Activated T-cell treated with anti-CD3 and anti-CD28 coated beads, Interleukin-2, amount 50 U/mL, for 1 hour (primary cell): ENCODE data around the gene CCDC6.
"Not testable (repeated sequence)": the region's sequence is repeated elsewhere in the genome, so short reads cannot be mapped to it uniquely, and the experiment has no call there.

ENCODE experiments used
- DNase-seq: peaks from one replicate; pipeline ENCODE4 v3.0.0-alpha.2; 2020

Gene CCDC6

GRCh38 chr10:59906417-59907202 is at the start of gene CCDC6:
TSS of gene CCDC6 (minus strand) at chr10:59906556. CDS start at chr10:59906424, 132 bp downstream.
- DNase-seq = peak; percentile 94

GRCh38 chr10:59954296-59954695 is 47.9 kb upstream of the CCDC6 start:
- no peak for DNase-seq

- DNase-seq = not testable (repeated sequence)
Observed at GRCh38 chr10:59953711-59954110, 47.4 kb upstream of the CCDC6 start.

- DNase-seq = no peak
Observed at GRCh38 chr10:59950105-59950504, 43.7 kb upstream of the CCDC6 start.

GRCh38 chr10:59949608-59950007 is 43.3 kb upstream of the CCDC6 start:
- DNase-seq = no peak

- no peak for DNase-seq
Observed at GRCh38 chr10:59945991-59946390, 39.6 kb upstream of the CCDC6 start.

GRCh38 chr10:59945590-59945989 is 39.2 kb upstream of the CCDC6 start:
- no peak for DNase-seq

- DNase-seq = no peak
Observed at GRCh38 chr10:59944339-59944935, 38.1 kb upstream of the CCDC6 start.

- no peak for DNase-seq
Observed at GRCh38 chr10:59942556-59942955, 36.2 kb upstream of the CCDC6 start.

GRCh38 chr10:59937720-59938119 is 31.4 kb upstream of the CCDC6 start:
- DNase-seq = no peak

- DNase-seq = no peak
Observed at GRCh38 chr10:59934701-59935100, 28.3 kb upstream of the CCDC6 start.

- not testable (repeated sequence) for DNase-seq
Observed at GRCh38 chr10:59930788-59931521, 24.6 kb upstream of the CCDC6 start.

- no peak for DNase-seq
Observed at GRCh38 chr10:59926086-59926485, 19.7 kb upstream of the CCDC6 start.

GRCh38 chr10:59922907-59923306 is 16.6 kb upstream of the CCDC6 start:
- no peak for DNase-seq

GRCh38 chr10:59917922-59918321 is 11.6 kb upstream of the CCDC6 start:
- DNase-seq = no peak

- no peak for DNase-seq
Observed at GRCh38 chr10:59913547-59914237, 7.3 kb upstream of the CCDC6 start.

- no peak for DNase-seq
Observed at GRCh38 chr10:59910867-59911266, 4.5 kb upstream of the CCDC6 start.

- no peak for DNase-seq
Observed at GRCh38 chr10:59909815-59910214, 3.5 kb upstream of the CCDC6 start.

GRCh38 chr10:59908808-59909143 is 2.4 kb upstream of the CCDC6 start:
- DNase-seq = no peak

GRCh38 chr10:59907918-59908807 is 1.8 kb upstream of the CCDC6 start:
- peak; percentile 31 for DNase-seq

GRCh38 chr10:59907537-59907917 is 1.2 kb upstream of the CCDC6 start:
- no peak for DNase-seq

- DNase-seq = no peak
Observed at GRCh38 chr10:59905731-59906416, 482 bp downstream of the CCDC6 start.
